ENCODE results near the gene CHMP4A.
"Not testable (repeated sequence)": the region's sequence is repeated elsewhere in the genome, so short reads cannot be mapped to it uniquely, and the experiment has no call there.

The CHMP4A gene

DNA sequence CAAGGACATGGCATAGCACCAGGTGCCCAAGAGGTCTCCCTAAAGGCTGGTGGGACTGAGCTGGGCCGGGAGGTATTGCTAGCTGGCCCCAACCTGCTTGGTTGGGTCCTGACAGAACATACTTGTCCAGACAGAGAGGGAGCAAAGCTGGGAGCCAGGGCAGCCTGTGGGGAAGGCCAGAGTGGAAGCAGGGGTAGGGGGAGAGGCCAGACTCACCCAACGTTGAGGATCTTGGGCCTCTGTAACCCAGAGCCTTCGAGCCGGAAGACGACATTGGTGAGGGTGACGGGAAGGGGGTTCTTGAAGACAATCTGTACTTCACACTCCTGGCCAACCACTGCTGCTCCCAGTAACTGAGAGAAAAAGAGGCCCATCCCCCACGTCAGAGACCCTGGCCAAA, 40.6 kb upstream of the CHMP4A start:
- DNase-seq (ENCODE audit: low spot score), result no peak
- TF ChIP-seq, protein P1, sequence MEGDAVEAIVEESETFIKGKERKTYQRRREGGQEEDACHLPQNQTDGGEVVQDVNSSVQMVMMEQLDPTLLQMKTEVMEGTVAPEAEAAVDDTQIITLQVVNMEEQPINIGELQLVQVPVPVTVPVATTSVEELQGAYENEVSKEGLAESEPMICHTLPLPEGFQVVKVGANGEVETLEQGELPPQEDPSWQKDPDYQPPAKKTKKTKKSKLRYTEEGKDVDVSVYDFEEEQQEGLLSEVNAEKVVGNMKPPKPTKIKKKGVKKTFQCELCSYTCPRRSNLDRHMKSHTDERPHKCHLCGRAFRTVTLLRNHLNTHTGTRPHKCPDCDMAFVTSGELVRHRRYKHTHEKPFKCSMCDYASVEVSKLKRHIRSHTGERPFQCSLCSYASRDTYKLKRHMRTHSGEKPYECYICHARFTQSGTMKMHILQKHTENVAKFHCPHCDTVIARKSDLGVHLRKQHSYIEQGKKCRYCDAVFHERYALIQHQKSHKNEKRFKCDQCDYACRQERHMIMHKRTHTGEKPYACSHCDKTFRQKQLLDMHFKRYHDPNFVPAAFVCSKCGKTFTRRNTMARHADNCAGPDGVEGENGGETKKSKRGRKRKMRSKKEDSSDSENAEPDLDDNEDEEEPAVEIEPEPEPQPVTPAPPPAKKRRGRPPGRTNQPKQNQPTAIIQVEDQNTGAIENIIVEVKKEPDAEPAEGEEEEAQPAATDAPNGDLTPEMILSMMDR (IDR thresholded peaks at IDR 0.05; ENCODE audit: extremely low read depth, missing control alignments), result no peak

DNA sequence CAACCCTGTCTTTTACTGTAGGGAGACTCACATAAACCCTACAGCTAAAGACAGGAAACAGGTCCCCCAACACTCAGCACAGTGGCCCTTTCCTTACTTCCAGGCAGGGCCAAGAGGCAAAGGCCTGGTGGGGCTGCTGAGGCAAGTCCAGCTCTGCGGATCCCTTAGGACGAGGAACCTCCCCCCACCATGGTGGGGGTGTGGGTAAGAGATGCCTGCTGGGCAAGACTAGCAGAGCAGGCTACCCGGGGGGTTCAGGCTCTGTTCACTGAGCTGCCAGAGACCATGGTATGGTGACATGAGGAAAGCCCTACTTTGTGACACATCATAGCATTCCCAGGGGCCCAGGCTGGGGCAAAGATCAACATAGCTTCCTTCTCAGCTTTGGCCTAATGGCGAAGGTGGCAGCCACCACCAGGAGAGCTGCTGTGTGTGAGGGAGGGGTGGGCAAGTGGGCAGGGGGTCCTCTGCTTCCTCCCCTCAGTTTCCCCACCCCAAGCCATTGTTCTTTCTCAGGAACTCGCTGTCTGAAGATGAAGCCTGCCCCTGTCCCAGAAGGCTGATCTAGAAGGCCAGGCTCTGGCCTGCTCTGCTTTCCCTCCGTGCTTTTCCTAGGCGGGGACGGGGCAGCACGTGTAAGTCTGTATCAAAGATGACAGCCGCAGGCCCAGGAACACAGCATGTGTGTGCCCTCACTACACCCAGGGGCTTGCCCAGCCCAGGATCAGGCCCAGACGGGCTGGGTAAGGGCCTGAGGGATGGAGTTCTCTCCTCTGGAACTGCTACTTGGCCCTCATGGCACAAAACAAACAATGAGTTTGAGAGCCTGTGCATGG, 39.2 kb upstream of the CHMP4A start:
- no peak for DNase-seq (ENCODE audit: low spot score)
- TF ChIP-seq, protein P1 (IDR thresholded peaks at IDR 0.05; ENCODE audit: extremely low read depth, missing control alignments), result no peak

DNA sequence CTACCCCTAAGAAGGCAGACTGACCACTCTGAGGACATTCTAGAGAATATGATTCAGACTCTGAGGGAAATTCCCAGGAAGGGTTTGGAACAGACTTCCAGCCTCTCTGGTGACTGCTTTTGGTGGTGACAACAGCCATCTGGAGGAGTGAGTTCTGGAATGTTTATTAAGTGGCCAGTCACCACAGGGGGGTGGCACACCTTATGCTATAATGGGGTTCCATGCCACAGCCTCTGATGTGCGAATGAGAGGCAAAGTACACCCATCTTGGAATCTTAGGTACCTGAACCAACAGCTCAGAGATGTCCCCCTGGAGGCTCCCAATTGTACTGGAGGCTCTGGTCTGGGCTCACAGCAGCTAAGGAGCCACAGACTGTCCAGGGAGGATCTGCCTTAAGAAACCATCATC, 38.6 kb upstream of the CHMP4A start:
- DNase-seq (ENCODE audit: low spot score), result no peak
- TF ChIP-seq, protein P1 (IDR thresholded peaks at IDR 0.05; ENCODE audit: extremely low read depth, missing control alignments), result no peak

DNA sequence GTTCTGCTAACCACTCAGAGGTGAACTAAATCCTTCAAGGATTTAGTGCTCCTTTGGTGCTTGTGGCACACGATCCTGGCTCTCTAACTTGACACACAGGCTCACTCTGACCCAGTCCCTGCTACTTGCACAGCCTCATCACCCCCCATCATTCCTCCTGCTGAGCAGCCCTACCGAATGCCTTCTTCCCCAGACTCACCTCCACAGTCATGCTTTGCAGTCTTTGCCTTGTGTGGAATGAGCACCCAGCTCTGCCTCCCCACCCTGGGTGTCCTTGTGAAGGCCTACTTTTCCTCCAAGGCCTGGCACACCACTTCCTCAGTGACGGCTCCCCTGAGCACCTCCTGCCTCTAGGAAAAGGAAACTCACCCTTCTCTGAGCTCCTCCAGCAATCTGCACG, 37.1 kb upstream of the CHMP4A start:
- TF ChIP-seq, protein P1 (IDR thresholded peaks at IDR 0.05; ENCODE audit: extremely low read depth, missing control alignments), result no peak
- DNase-seq (ENCODE audit: low spot score), result no peak

DNA sequence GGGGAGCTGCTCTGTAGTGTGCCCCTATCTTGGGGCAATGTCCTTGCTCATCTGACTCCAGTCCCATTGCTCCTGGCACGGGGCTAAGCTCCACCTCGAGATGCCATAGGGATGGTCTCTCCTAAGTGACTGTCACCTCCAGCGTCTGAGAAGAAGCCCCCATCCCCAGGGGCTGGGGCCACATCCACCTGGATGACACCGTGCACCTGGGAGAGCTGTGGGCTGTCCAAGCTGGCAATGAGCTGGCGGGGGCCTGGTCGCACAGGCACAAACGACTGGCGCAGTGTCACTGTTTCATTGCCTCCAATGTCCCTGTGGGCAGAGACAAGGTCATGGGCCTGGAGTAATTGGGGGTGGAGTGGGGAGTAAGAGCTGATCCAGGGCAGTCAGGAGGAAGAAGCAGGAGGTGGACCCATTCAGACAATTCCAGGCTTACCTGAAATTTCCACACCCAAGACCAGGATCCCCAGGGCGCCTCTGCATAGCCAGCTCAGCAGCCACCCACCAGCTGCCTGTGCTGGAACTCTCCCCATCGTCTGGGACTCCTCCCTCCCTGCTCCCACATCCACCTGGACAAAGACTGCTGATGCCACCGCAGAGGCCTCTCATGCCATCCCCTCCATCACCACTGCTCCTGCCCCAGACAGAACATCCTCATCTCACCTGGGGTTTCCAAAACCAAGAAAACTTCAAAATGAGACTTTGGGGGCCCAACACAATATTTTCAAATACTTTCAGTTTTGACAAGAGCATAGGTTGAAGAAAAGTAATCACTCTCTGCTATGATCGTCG, 36.1 kb upstream of the CHMP4A start:
- TF ChIP-seq, protein P1 (IDR thresholded peaks at IDR 0.05; ENCODE audit: extremely low read depth, missing control alignments), result no peak
- DNase-seq (ENCODE audit: low spot score), result no peak

DNA sequence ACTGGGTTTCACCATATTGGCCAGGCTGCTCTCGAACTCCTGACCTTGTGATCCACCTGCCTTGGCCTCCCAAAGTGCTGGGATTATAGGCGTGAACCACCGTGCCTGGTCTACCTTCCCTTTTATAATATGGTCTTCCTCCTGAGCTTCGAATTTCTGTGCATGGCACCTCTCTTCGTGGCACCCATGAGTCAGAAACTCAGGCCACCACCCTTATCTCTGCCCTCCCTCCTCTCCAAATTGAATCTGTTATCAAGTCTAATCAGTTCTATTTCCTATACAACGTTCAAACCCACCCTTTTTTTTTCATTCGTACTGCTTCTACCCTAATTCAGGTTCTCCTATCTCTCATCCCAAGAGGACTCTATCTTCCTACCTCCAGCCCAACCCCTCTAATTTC, 34.1 kb upstream of the CHMP4A start:
- no peak for DNase-seq (ENCODE audit: low spot score)
- TF ChIP-seq, protein P1 (IDR thresholded peaks at IDR 0.05; ENCODE audit: extremely low read depth, missing control alignments), result no peak

DNA sequence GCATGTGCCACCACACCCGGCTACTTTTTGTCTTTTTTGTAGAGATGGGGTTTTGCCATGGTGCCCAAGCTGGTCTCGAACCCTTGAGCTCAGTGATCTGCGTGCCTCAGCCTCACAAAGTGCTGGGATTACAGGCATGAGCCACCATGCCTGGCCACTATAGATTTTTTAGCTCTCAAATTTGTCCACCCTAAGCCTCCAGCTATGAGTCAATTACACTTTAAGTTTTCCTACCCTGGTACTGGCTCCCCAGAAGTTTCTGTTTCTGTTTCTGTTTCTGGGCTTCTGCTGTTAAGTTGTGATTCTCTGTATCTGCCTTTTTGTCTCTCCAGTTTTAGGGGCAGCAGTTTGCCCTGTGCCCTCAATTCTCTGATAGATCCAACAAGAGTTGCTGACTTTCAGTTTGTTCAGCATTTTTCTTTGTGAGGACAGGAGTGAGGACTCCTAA, 33.5 kb upstream of the CHMP4A start:
- TF ChIP-seq, protein P1 (IDR thresholded peaks at IDR 0.05; ENCODE audit: extremely low read depth, missing control alignments), result no peak
- DNase-seq (ENCODE audit: low spot score), result peak; percentile 61

DNA sequence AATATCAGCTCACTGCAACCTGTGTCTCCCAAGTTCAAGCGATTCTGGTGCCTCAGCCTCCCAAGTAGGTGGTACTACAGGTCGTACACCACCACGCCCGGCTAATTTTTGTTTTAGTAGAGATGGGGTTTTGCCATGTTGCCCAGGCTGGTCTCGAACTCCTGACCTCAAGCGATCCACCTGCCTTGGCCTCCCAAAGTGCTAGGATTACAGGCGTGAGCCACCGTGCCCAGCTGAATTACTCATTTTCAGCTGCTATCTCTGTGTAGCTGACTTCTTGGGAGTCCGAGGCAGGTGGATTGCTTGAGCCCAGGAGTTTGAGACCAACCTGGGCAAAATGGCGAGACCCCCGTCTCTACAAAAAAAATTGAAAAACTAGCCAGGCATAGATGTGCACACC, 32.1 kb upstream of the CHMP4A start:
- DNase-seq (ENCODE audit: low spot score), result not testable (repeated sequence)
